ENCODE results near the gene OGFOD1. TPM values are rescaled to one million over a fixed set of nuclear protein-coding genes. Genes with fewer than 3 reads are reported as not detected.

The OGFOD1 gene
- total RNA-seq, 1 donor from 2014 or later: 14.5 TPM

- H3K9me3 ChIP-seq: no peaks in the 10 kb centered on the region
- H3K36me3 ChIP-seq: peaks cover 0 to 59% of the 10 kb centered on the region in 2 donors
- H3K4me3 ChIP-seq: no peak overlapping the region
- intact Hi-C loops (cut with DNase I): no loop called here
- no peaks in the 10 kb centered on the region for H3K4me1 ChIP-seq
- H3K27me3 ChIP-seq: no peaks in the 10 kb centered on the region
- DNase-seq (ENCODE audit: extremely low spot score in 2 of 2): no peak
- TF ChIP-seq CTCF (IDR thresholded peaks at IDR 0.05): no peak
- TF ChIP-seq POLR2A (IDR thresholded peaks at IDR 0.05): no peak
- no peak for TF ChIP-seq POLR2AphosphoS5 (IDR thresholded peaks at IDR 0.05; ENCODE audit: insufficient read depth in 1 of 2, low read depth in 1 of 2)
- no peak overlapping the region for H3K27ac ChIP-seq
Observed at GRCh38 chr16:56477096-56477878, 25.9 kb downstream of the OGFOD1 start.

GRCh38 chr16:56478281-56479049, 27.1 kb downstream of the OGFOD1 start:
- TF ChIP-seq POLR2A (IDR thresholded peaks at IDR 0.05) (no peak), POLR2AphosphoS5 (IDR thresholded peaks at IDR 0.05; ENCODE audit: insufficient read depth in 1 of 2, low read depth in 1 of 2) (no peak), CTCF (IDR thresholded peaks at IDR 0.05) (no peak)
- no peak overlapping the region for H3K27ac ChIP-seq
- intact Hi-C loops (cut with DNase I): no loop called here
- H3K36me3 ChIP-seq: peaks cover 0 to 58% of the 10 kb centered on the region in 2 donors
- H3K9me3 ChIP-seq: no peaks in the 10 kb centered on the region
- no peak overlapping the region for H3K4me3 ChIP-seq
- no peaks in the 10 kb centered on the region for H3K4me1 ChIP-seq
- no peaks in the 10 kb centered on the region for H3K27me3 ChIP-seq
- DNase-seq (ENCODE audit: extremely low spot score in 2 of 2): no peak

GRCh38 chr16:56479469-56479868, 28.1 kb downstream of the OGFOD1 start:
- Histone ChIP-seq H3K9me3 (no peaks in the 10 kb centered on the region), H3K27me3 (no peaks in the 10 kb centered on the region), H3K4me1 (no peaks in the 10 kb centered on the region), H3K27ac (no peak overlapping the region), H3K36me3 (peaks cover 0 to 58% of the 10 kb centered on the region in 2 donors), H3K4me3 (no peak overlapping the region)
- DNase-seq (ENCODE audit: extremely low spot score in 2 of 2): no peak
- TF ChIP-seq CTCF (IDR thresholded peaks at IDR 0.05): no peak
- TF ChIP-seq POLR2AphosphoS5 (IDR thresholded peaks at IDR 0.05; ENCODE audit: insufficient read depth in 1 of 2, low read depth in 1 of 2): no peak
- no peak for TF ChIP-seq POLR2A (IDR thresholded peaks at IDR 0.05)
- intact Hi-C loops (cut with DNase I): no loop called here

GRCh38 chr16:56480776-56481467, 29.6 kb downstream of the OGFOD1 start:
- no peak overlapping the region for H3K4me3 ChIP-seq
- H3K27ac ChIP-seq: no peak overlapping the region
- no peaks in the 10 kb centered on the region for H3K27me3 ChIP-seq
- intact Hi-C loops (cut with DNase I): no loop called here
- TF ChIP-seq POLR2AphosphoS5 (IDR thresholded peaks at IDR 0.05; ENCODE audit: insufficient read depth in 1 of 2, low read depth in 1 of 2) (no peak), CTCF (IDR thresholded peaks at IDR 0.05) (no peak), POLR2A (IDR thresholded peaks at IDR 0.05) (no peak)
- H3K36me3 ChIP-seq: peaks cover 0 to 56% of the 10 kb centered on the region in 2 donors
- no peaks in the 10 kb centered on the region for H3K4me1 ChIP-seq
- DNase-seq (ENCODE audit: extremely low spot score in 2 of 2): no peak
- no peaks in the 10 kb centered on the region for H3K9me3 ChIP-seq

Measured in vagina (tissue), 2 donors.